Measurements from ENCODE around the gene GPR35.
"Not testable (repeated sequence)": the region's sequence is repeated elsewhere in the genome, so short reads cannot be mapped to it uniquely, and the experiment has no call there.

GPR35 gene

GRCh38 chr2:240664622-240665021 is 39.3 kb downstream of the GPR35 start:
- no peak for DNase-seq

- DNase-seq = no peak
These were observed 45.1 kb downstream of the GPR35 start for GRCh38 chr2:240670402-240670801.

- DNase-seq = no peak
These were observed 45.7 kb downstream of the GPR35 start for GRCh38 chr2:240670950-240671349.

- DNase-seq = no peak
These were observed 46.9 kb downstream of the GPR35 start for GRCh38 chr2:240672076-240672700.

GRCh38 chr2:240672701-240673190 is 47.5 kb downstream of the GPR35 start:
- no peak for DNase-seq

GRCh38 chr2:240674461-240675184 is 49.3 kb downstream of the GPR35 start:
- not testable (repeated sequence) for DNase-seq

GRCh38 chr2:240675345-240675744 is 50.1 kb downstream of the GPR35 start:
- not testable (repeated sequence) for DNase-seq

GRCh38 chr2:240678043-240678442 is 52.8 kb downstream of the GPR35 start:
- not testable (repeated sequence) for DNase-seq

GRCh38 chr2:240678909-240679308 is 53.6 kb downstream of the GPR35 start:
- DNase-seq = not testable (repeated sequence)

GRCh38 chr2:240680185-240680584 is 54.9 kb downstream of the GPR35 start:
- not testable (repeated sequence) for DNase-seq

All from hematopoietic multipotent progenitor cell treated with erythropoietin and hydrocortisone succinate and interleukin-3 and kit ligand, for 8 days (in vitro differentiated cells).